ENCODE data around the gene TRAF3IP3.

TRAF3IP3 gene, protein sequence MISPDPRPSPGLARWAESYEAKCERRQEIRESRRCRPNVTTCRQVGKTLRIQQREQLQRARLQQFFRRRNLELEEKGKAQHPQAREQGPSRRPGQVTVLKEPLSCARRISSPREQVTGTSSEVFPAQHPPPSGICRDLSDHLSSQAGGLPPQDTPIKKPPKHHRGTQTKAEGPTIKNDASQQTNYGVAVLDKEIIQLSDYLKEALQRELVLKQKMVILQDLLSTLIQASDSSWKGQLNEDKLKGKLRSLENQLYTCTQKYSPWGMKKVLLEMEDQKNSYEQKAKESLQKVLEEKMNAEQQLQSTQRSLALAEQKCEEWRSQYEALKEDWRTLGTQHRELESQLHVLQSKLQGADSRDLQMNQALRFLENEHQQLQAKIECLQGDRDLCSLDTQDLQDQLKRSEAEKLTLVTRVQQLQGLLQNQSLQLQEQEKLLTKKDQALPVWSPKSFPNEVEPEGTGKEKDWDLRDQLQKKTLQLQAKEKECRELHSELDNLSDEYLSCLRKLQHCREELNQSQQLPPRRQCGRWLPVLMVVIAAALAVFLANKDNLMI

DNA sequence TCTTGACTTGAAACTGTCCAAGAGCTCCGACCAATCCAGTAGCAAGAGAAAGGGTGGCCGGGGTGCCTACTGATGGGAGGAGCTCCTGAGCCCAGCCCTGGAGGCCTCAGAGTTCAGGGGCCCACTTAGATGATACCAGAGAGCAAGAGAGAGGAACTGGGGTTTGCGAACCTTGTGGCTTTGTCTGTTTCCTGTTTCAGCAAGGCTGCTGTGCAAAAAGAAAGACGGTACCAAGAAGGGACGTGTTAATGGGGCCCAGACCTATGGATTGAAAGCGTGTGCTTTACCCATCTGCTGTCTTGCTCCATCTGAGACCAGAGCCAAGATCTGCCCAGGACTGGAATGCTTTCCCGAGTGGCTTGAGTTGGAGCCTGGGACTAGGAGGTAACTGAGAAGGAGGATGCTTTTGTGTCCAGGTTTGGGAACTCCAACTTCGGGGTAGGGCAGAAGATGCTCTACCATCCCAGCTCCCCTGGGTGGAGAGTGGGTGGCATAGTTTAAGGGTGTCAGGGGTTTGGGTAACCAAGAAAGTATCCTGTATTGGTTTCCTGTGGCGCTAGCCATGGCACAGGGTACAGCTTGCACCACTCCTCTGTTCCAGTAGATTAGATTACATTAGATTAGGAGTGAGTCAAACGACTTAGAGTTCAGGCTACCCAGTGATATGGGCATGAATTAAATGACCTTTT lies at the start of gene TRAF3IP3:
TSS of gene TRAF3IP3 (plus strand) at position 128 of the 689 bp plus-strand sequence. CDS start 3,987 bp downstream, outside the sequence.
- peak; percentile 87 for DNase-seq (ENCODE audit: low spot score)

DNA sequence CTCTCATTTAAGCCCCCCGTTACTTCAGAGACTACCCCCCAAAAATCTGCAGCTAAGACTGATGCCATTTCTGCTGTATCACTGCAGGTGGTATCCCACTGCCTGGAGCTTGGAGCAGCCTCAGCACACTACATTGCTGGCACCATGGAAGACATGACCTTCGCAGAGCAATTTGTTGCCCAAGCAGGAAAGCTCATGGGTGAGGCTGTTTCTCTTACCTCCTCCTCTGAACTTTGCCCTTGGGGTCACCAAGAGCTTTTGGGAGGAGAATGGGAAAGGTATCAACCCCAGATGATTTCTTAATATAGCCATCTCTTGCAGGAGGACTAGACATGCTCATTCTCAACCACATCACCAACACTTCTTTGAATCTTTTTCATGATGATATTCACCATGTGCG lies 49.2 kb upstream of the TRAF3IP3 start:
- no peak for DNase-seq (ENCODE audit: low spot score)

GRCh38 chr1:209707308-209707707 lies 48.5 kb upstream of the TRAF3IP3 start:
- no peak for DNase-seq (ENCODE audit: low spot score)

DNA sequence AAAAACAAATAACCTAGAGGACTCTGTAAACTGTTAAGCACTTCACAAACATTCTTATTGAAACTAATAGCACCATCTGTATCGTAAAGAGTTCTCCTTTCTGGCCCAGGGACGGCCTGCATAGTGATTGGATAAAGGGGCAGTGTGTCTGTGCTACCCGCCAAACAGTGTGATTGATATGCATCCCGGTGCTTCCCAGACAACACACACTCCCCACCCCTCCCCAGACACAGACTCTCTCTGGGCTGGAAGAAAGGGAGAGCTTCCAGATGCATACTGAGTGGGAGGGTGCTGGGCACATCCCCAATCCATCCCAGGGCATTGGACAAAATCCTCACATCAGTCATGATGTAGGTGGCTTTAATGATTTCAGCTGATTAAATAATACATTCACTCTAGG lies 47.6 kb upstream of the TRAF3IP3 start:
- no peak for DNase-seq (ENCODE audit: low spot score)

DNA sequence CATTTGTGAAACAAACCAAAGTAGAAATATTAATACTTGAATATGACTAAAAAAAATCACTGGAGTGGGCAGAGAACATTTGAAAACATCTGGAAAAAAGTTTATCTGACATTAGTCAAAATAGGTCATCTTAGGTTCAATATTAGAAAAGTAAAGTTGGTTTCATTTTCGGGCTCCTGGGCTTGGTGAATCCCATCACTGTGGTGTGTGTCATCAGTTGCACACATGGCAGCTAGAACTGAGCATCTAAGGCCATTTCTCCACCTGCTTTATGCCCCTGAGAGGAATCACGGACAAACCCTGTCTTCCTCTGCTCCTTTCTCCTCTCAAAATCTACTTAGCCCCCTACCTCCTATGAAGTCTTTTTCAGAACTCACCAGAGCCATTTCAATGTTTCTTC lies 45.8 kb upstream of the TRAF3IP3 start:
- DNase-seq (ENCODE audit: low spot score): peak; percentile 3

DNA sequence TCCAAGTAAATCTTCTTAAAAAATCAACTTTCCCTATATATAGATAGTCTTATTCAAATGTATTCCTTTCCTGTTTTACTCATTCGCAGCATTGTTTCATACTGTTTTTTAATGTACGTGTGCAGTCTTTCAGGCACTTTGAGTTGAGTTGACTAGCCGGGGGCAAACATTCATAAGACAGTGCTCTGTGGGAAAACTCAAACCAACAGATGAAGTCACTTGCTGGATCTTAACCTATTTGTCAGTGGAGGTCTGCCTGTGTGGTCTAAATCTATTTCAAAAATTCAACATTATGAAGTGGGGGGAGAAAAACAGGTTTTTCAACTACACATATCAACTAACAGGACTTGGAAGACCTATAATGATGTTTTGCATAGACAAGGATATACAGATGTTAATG lies 45.0 kb upstream of the TRAF3IP3 start:
- no peak for DNase-seq (ENCODE audit: low spot score)

DNA sequence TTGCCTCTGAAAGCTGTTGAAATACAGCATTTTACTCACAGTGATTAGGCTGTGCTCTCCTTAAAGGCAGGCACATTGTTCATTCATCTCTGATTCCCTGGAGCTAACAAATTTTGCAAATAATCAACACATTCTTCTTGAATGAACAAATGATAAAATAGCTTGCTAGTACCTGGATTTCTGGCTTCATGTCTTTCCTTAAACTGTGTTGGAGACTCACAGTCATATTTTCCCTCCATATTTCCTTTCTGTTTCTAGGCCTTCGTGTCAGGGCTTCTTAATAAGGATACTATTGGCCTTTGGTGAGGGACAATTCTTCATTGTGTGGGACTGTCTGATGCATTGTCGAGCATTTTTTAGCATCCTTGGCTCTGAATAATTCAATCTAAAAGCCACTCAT lies 41.5 kb upstream of the TRAF3IP3 start:
- DNase-seq (ENCODE audit: low spot score): no peak

GRCh38 chr1:209715314-209715713 lies 40.5 kb upstream of the TRAF3IP3 start:
- DNase-seq (ENCODE audit: low spot score): no peak

- DNase-seq (ENCODE audit: low spot score): no peak
Observed at GRCh38 chr1:209717818-209718217, 38.0 kb upstream of the TRAF3IP3 start.

DNA sequence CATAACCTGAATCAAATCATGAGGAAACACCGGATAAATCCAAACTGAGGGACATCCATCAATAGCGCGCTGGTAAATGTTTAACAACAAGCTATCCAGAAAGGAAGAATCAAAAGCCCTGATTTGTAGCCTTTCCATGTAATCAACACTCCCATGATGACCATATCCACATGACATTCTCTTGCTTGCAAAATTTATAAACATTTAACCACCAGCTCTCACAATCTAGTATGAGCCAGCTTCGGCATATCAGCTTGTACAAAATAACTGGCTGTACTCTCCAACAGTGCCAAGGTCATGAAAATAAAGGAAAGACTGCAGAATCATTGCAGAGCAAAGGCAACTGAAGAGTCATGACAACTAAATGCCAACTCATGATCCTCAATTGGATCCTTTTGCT lies 35.5 kb upstream of the TRAF3IP3 start:
- DNase-seq (ENCODE audit: low spot score): no peak

- no peak for DNase-seq (ENCODE audit: low spot score)
Observed at GRCh38 chr1:209720826-209721225, 35.0 kb upstream of the TRAF3IP3 start.

- no peak for DNase-seq (ENCODE audit: low spot score)
Observed at GRCh38 chr1:209721323-209721722, 34.5 kb upstream of the TRAF3IP3 start.

- no peak for DNase-seq (ENCODE audit: low spot score)
Observed at GRCh38 chr1:209723265-209723664, 32.6 kb upstream of the TRAF3IP3 start.

DNA sequence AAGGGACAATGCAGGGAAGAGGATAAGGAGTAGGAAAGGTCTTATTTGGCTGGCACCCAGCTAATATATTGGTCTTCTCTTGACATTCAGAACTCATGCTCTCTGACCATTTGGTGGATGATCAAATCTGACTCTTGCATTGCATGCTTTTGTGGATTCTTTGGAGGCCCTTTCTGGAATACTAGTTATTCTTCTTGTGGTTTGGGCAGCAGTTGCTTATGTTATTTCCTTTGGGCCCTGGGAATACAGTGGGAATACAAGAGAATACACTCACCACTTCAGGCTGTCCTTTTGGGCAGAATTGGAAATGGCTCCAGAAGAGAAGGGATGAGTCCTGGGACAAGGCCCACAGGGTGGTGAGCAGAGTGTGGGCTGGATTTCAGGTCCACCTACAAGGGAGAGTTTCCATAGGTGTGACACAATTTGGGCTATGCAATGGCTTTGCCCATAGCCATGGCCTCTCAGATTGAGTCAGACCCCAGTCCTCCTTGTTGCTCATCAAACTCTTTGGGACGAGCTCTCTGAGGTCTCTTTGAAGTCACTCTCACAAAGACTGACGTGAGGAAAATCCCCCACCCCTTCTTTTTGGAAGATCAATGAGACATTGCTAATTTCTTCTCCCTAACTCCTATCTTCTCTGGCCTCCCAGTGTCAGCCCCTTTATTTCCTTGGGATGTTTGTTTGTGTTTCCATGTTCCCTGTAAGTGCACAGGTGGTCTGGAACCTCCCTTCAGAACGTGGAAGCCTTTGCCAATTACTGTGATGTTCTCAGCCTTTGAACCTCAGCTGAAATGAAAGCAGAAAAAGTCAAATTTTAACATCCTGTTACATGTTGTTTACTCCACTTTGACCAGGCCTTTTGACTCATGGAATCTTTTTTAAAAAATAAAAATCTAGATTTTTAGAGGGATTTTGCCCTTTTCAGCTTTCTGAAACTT lies 31.8 kb upstream of the TRAF3IP3 start:
- DNase-seq (ENCODE audit: low spot score): no peak

DNA sequence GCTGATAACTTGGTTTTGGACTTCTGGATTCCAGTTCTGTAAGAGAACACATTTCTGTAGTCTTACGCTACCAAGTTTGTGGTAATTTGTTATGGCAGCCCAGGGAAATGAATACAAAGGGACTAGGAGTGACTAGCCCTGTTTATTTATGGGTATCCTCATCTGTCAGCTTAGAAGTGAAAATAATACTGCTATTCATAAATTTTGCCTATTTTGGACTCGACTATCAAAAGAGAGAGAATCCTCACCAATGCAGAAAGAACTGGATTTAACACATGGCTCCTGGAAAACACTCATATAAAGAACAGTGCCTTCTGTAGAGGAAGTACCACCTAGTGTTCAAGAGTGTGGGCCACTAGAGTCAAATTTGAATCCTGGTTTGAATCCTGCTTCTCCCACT lies 28.6 kb upstream of the TRAF3IP3 start:
- DNase-seq (ENCODE audit: low spot score): no peak

DNA sequence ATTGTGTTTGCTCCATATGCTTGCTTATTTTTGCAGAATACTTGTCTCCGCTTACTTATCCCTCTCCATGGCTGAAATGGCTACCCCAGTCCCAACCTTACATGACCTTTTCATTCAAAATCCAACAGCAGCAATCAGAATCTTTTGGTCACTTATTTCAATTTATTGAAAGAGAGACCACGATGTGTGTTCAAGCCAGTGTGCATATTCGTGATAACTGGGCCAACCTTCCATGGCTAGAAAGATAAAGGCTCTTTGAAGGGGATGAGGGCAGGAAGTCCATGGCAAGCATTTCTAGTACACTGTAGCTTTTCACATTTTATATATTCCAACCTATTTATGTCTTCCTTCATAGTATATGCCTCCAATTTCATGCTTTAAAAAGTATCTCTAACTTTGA lies 28.1 kb upstream of the TRAF3IP3 start:
- DNase-seq (ENCODE audit: low spot score): no peak

DNA sequence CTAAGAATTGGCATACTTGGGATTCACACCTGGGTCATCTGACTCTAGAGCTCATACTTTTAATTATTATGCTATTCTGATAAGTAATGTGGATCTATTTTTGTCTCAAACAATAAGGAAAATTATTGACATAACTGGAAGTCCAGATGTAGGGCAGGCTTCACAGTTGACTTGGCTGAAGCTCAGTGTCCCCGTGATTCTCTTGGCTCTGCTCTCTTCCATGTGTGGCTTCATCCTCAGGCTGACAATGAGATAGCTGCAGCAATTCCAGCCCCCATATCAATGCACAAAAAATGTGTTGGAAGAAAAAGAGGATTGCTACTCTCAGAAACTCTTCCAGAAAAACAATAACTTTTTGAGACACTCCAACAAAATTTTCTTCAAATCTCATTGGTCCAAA lies 27.4 kb upstream of the TRAF3IP3 start:
- DNase-seq (ENCODE audit: low spot score): no peak

DNA sequence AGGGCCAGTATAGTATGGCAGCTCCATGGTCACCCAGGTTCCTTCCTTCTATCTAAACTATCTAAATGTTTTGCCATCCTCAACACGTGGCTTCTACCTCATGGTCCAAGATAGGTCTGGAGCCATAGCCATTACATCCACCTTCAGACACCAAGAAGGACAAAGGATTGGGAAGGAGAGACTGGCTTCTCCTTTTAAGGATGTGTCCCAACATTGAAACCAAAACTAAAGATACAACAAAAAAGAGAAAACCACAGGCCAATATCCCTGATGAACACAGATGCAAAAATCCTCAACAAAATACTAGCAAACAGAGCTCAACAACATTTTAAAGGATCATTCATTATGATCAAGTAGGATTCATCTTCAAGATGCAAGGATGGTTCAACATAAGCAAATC lies 26.4 kb upstream of the TRAF3IP3 start:
- DNase-seq (ENCODE audit: low spot score): no peak

DNA sequence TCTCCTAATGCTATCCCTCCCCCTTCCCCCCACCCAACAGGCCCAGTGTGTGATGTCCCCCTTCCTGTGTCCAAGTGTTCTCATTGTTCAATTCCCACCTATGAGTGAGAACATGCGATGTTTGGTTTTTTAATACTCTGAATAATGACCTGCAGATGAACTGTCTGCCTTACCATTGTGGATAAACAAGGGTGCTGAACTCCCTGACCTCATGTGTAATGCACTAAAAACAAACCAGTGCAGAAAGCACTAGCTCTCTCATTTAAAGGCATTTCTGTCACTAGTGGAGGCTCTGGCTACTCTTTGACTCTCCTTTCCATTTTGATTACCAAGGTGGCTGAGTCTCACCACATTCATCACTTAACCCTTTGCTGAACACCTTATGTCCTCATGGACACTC lies 23.1 kb upstream of the TRAF3IP3 start:
- DNase-seq (ENCODE audit: low spot score): no peak

DNA sequence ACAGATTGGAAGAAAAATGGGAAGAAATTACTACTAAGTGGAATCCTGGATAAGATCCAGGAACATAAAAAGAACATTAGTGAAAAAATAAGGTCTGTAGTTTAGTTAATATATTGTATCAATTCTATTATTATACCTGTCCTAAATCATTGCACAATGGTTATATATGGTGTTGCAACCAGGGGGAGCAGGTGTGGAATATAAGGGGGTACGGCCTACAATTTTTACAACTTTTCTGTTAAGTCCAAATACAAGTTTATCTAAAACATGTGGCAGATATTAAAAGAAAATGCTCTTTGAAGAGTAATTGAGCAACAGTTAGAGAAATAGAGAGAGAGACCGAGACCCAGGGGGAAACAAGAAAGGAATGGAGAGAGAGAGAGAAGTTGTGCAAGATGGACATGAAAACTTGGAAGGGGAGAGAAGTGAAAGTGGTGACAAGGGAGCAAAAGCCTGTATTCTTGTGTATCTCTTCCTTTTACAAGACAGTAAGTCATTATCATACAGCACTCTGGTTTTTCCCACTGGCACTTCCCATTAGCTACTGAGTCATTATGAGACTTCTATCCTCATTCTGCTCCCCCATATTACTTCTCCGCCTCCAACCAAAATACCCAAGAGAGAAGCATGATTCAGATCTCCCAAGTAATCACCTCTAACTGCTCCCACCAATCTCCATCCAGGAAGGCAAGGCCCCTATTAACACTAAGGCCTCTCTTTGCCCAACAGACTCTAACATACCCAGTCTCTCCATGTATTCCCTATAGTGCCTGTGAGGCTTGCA lies 22.3 kb upstream of the TRAF3IP3 start:
- DNase-seq (ENCODE audit: low spot score): no peak

DNA sequence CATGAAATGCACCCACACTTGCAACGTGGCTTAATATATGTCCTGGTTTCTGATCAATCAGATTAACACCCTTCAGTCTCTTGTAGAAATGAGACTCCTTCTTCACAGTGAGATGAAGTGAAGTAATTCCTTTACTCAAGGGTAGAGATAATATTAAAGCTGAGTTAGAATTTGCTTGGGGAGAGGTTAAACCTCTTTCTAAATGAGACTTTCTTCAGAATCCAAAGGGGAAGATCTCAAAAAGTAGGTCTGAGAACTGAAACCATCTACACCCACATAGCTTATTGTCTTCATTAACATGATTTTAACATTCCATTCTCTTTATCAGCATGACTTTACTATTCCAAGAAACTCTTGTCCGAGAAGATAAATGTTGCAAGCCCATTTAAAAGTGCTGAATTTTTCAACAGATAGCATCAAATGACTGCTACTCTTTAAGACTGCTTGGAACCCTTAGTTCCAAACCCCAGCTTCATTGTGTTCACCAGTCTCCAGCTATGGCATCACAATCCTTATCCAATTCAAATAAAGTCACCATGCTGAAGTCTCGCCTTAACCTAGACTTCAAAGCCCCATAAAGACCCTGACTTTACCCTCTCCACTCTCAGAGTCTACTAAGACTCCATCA lies 19.2 kb upstream of the TRAF3IP3 start:
- DNase-seq (ENCODE audit: low spot score): no peak

Data from CD4-positive, alpha-beta T cell treated with Interleukin-6 at 100 ng/mL for 8 hours (primary cell).